OCI-LY1 (cell line): ENCODE data around the gene FRG2B.

Experiments
- EZH2 ChIP-seq: fragments of 200-600 bp; sonication (generic), shearing (Covaris generic); IDR thresholded peaks from 2 replicates; pipeline ENCODE4 v1.8.0; 2017; ENCODE audit warnings: borderline replicate concordance, mixed run types, mild to moderate bottlenecking, antibody characterized with exemption, low read length, moderate library complexity, mixed read lengths
- TF ChIP-seq, protein P1 (sequence below): fragments of 200-600 bp; sonication (generic), shearing (Covaris generic); IDR thresholded peaks from 2 replicates; pipeline ENCODE4 v1.5.1; 2017; ENCODE audit warnings: mild to moderate bottlenecking, antibody characterized with exemption, low read length, moderate library complexity, mixed read lengths

DNA sequence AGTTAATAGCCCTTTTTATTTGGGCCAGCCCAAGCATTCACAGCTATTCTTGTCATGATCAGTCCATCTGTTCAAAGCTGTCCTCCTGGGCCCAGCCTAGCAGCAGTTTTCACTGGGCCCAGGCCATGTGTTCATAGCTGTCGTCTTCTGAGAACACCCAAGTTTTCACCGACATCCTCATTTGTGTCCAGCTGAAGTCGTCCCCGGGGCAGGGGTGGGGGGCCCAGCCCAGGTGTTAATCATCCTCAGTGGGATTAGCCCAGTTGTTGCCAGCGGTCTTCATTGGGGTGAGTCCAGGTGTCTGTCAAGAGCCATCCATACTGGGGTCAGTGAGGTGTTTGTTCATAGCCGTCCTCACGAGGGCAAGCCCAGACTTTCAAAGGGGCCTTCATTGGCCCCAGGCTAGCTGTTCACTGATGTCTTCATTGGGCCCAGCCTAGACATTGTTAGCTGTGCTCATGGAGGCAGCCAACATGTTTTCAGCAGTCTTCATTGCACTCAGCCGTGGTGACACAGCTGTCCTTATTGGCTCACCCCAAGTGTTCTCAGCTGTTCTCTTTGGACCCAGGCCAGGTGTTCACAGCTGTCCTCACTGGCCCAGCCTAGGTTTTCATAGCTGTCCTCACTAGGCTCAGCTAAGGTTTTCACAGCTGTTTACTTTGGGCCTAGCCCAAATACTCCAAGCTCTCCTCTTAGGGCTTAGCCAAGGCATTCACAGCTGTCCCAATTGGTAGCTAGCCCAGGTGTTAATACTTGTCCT lies 10.0 kb downstream of the FRG2B start:
- TF ChIP-seq, protein P1, sequence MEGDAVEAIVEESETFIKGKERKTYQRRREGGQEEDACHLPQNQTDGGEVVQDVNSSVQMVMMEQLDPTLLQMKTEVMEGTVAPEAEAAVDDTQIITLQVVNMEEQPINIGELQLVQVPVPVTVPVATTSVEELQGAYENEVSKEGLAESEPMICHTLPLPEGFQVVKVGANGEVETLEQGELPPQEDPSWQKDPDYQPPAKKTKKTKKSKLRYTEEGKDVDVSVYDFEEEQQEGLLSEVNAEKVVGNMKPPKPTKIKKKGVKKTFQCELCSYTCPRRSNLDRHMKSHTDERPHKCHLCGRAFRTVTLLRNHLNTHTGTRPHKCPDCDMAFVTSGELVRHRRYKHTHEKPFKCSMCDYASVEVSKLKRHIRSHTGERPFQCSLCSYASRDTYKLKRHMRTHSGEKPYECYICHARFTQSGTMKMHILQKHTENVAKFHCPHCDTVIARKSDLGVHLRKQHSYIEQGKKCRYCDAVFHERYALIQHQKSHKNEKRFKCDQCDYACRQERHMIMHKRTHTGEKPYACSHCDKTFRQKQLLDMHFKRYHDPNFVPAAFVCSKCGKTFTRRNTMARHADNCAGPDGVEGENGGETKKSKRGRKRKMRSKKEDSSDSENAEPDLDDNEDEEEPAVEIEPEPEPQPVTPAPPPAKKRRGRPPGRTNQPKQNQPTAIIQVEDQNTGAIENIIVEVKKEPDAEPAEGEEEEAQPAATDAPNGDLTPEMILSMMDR: no peak
- TF ChIP-seq EZH2: no peak
